Hindlimb muscle (tissue), 1 donor: ENCODE results near the gene TTC31. TPM values are rescaled to one million over a fixed set of nuclear protein-coding genes. Genes with fewer than 3 reads are reported as not detected.

Source experiments
- DNase-seq: peaks from one replicate; pipeline ENCODE4 v3.0.0-alpha.2; 2013
- polyA plus RNA-seq: library from polyadenylated mRNA; unstranded; fragments of 120-200 nt; gene quantifications from one replicate; pipeline ENCODE4 v1.2.1, GENCODE V29; 2013; ENCODE audit not compliant: insufficient read length

The TTC31 gene
- polyA plus RNA-seq, 1 donor: 19.8 TPM

- no peak for DNase-seq
Observed at GRCh38 chr2:74488643-74489481, 6.0 kb downstream of the TTC31 start.

DNA sequence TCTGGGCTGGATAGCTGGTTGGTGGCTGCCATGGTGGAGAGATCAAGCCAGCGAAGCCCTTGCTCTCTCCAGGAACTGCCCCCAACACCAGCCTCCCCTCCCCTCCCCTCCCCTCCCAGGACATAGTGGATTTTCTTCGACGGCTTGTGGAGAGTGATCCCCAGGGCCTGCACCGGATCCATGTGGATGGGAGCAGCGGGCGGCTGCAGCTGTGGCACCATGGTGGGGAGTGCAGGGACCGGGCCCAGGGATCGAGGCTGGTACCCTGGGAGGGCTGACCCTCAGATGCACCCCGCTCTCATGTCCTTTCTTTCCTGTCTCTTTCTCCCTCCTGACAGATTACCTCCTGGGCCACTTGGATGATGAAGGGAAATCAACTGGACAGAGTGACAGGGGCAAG is 7.0 kb downstream of the TTC31 start:
- no peak for DNase-seq

DNA sequence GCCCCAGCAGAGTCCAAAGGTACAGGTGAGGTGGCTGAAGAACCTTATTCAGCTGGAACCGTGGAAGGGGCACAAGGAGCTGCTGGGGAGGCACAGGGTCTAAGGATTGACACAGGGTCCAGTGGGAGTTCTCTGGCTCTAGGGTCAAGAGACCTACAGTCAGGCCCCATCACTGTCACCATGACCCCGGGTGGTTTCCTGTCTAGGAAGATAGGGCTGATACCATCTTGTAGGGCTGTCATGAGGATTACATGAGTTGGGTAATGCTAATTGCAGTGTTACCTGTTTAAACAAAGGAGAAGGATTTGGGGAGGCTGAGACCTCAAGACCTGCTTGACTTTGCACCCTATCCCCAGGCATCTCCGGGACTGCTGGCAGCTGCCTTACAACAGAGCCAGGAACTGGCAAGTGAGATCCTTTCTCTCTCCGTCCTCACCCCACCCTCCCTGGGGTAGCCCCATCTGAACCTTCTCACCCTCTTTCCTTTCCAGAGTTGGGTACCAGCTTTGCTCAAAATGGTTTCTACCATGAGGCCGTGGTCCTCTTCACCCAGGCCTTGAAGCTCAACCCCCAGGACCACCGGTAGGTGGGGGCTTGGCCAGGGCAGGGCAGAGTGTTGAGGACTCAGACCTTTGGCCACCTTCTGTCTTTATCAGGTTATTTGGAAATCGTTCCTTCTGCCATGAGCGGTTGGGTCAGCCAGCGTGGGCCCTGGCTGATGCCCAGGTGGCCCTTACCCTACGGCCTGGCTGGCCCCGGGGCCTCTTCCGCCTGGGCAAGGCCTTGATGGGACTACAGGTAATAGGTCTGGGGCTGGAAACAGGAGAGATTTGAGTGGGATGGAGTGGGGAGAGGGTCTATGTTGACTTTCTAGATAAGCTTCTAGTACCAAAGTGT is 9.0 kb downstream of the TTC31 start:
- DNase-seq: no peak

DNA sequence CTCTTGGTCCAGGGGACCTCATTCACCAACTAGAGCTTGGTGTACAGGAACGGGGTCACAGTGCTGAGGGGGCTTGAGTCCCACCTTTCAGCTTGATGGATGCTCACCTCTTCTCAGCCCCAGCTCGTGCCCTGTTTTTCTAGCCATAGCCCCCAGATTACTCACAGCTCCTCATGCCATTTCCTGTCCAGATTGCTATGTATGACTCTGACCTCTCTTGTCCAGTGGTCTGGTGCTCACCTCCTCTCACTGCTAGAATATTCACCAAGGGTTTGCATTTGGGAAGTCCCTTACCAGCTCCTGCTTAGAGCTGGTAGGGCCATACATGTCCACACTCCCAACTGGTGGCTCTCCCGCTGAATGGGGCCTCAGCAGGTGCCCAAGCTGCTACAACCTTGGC is 10.7 kb downstream of the TTC31 start:
- DNase-seq: no peak

DNA sequence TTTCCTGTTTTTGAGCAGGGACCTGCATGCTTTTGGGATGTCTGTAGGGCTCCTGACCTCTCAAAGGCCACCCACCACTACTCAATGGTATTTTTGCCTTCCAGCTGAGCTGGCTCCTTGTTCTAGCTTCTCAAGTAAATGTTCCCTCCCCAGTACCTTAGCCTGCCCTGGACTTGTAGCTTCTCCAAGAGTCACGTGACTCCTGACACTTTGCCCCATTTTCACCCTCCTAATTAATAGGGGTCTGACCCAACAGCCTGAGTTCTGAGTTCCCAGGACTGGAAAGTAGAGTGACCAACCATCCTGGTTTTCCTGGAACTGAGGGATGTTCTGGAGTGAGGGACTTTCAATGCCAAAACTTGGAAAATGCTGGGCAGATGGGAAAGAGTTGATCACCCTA is 12.6 kb downstream of the TTC31 start:
- DNase-seq: no peak

GRCh38 chr2:74496997-74497776 is 14.3 kb downstream of the TTC31 start:
- no peak for DNase-seq

DNA sequence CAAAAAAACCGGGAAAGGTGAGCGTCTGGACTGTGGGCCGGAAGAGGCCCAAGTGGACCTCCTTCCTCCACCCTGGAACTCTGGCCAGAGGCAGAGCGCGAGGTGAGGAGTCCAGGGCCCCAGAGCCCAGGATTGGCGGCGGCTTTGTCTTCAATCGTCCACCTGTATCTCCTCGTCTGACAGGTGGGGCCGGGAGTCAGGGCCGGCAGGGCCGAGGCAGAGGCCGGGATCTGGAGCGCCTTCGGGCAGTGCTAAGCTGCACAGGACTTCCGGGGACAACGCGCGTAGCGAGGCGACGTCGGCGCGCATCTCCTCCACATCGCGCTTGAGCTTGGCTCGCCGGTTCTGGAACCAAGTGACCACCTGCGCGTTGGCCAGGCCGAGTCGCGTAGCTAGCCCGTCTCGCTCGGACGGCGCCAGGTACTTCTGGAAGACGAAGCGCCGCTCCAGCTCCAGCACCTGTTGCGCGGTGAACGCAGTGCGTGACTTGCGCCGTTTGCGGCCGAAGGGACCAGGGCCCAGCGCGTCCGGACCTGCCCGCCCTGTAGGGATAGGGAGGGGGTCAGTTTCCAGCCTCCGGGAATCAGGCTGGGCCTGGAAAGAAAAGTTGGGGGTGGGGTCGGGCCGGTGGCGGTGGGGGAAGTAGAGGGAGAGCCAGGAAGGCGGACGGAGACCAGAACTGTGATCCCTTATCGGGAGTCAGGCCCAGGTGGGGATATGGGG is 15.1 kb downstream of the TTC31 start:
- no peak for DNase-seq

DNA sequence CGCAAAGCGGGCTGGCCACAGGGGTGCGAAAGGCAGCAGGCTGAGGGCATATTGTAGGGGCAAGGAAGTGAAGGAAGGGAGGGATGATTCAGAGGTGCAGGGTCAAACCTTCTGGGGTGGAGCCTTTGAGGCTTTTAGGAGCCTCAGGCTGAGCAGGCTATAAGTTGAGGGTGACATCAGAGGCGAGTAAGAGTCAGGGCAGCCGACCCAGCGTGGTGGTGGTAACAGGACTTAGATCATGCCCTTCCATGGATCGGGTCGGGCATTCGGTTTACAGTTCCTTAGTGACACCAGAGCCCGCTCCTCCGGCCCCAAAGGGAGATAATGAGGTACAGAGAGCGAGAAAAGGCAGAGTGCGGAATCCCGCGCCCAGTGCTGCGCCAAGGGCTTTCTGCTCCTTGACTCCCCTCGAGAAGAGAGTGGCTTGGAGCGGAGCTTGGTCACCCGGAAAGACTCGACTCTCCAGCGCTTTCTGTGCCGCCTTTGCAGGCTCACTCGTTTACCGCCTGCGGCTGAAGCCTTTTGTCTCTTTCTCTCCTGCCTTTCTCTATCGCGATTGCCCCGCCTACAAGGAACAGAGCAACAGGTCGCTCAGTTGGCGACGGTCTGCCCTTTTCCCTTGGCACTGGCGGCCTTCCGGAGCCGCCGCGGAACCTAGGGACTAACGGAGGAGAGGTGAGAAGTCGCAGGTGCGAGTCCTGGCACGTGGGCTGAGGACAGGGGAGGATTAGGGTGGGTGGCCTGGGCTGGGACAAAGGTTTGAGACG is 15.8 kb downstream of the TTC31 start:
- DNase-seq: peak; percentile 19

GRCh38 chr2:74499267-74499939 is 16.5 kb downstream of the TTC31 start, which contains the start of gene LBX2:
Gene LBX2 (minus strand): TSS chr2:74499603. CDS start chr2:74499537, 66 bp downstream.
- peak; percentile 27 for DNase-seq

DNA sequence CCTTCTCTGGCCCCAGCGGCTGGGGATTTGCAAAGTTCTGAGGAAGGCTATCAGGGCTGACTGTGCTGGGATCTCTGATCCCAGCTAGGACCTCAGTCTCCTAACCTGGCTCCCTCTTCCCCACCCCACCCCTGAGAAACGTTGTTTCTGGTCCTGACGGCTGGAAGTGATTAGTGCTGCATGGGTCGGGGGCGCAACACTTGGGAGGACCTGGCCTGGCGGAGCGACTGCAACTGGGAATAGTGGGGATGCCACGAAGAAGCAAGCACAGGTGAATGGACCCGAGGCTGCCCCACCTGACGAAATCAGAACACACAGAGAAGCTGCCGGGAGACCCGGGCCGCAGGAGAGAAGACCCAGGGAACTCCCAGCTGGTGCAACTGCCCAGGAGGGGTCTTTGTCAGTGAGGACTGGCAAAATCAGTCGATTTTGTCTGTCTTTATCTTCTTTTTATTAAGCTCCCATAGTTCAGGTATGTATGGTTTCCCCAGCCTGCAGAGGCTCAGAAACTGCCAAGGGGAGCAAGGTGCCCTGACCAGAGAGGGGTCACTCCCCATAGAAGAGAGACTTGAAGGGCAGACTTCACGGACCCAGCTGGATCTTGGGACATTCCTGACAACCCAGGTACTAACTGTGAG is 17.2 kb downstream of the TTC31 start:
- no peak for DNase-seq

DNA sequence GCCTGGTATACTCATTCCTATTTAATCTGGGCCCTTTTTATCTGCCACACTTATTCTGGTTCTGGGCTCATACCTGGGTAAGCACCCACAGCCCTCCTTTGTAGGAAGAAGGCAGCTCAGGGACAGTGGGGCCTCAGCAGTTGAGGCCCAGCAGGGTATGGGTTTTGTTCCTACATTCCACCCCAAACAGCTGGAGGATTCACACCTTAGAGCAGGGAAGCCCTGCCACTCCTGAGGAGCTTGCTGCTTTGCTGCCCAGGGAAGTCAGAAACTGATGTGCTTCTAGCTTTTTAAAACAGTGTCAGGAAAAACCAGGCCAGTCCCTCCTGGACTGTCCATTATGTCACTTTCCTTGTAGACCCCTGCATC is 17.7 kb downstream of the TTC31 start:
- no peak for DNase-seq

GRCh38 chr2:74501335-74502071 is 18.6 kb downstream of the TTC31 start:
- DNase-seq: no peak

- peak; percentile 29 for DNase-seq
Observed at GRCh38 chr2:74502147-74502719, 19.4 kb downstream of the TTC31 start.

DNA sequence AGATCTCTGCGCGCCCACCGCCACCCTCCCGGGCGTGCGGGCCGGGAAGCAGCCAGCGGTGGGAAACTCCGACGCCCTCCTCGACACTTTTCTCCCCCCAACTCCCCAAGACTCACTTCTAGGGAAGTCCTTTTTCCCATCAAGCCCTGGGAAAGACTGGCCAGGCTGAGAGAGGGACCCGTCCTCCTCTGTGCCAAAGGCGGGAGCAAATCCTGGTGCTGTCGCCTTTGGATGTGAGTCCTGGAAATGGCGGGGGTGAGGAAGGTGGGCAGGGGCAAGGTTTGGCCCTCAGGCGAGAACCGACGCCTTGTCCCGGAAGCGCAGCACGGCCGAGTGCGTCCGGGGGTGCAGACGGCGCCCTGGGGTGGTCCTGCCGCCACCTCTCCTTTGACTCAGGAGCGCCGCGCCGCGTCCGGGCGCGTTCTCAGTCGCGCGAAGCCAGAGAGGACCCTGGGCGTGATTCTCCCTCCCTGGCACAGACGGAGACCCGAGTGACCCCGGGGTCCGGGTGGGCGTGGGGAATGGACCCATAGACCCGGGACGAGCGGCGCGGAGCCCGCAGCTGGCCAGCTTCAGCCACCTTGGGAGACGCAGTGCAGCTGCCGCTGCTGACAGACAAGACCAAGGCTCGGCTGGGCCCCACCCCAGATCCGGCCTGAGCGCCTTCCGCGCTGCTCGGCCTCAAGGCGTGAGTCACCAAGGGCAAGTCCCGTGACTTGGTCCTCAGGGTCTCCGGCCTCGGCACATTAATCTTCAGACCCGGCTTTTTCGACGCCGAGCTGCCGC is 20.0 kb downstream of the TTC31 start:
- peak; percentile 66 for DNase-seq

DNA sequence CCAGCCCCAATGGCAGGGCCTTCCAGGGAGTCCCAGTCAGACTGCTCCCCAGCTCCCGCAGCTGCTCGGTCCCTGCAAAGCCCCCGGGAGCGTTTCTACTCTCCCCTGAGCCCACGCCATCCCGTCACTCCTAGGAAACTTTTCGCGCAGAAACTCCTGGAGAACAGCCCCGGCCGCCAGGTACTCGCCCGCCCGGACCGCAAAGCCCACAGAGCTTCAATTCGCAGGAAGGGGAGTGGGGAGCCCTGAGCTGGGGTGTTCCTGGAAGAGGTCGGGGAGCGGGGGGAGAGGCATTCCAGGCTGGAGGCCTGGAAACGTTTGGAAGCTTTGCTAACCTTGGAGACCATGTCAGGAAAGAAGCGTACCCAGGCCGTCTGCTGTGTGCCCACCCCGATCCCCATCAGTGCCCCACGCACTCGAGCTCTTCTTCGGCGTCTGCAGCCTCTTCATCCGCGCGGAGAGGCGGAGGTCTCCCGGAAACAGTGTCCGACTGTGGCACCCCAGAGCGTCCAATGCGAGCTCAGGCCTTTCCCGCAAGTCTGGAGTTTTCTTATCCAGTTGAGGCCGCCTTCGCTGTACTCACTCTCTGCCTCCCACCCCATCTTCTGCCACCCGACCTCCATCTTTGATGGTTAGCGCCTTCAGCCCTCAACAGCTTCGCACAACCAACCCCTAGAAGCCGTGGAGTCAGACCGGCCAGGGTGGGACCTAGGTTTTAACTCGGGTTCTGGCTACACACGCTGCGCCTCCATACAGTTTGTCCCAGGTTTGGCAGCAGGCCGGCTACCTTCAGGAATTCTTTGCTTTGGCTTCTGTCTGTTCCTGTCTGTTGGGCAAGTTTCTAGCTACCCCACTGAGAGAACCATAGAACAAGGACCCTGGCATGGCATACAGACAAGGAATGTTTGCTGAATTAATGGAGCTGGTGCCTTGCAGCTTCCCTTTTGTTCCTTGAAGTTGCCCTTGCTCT is 20.9 kb downstream of the TTC31 start:
- no peak for DNase-seq

GRCh38 chr2:74504591-74504990 is 21.7 kb downstream of the TTC31 start:
- no peak for DNase-seq
